ENCODE data around the gene TMEM169. TPM values are rescaled to one million over a fixed set of nuclear protein-coding genes. Genes with fewer than 3 reads are reported as not detected.

TMEM169 gene
- total RNA-seq, 1 donor from 2014 or later: 0.04 TPM

GRCh38 chr2:216107760-216108159 lies 26.0 kb downstream of the TMEM169 start:
- no peak for ATAC-seq

GRCh38 chr2:216108310-216108966 lies 26.7 kb downstream of the TMEM169 start:
- no peak for ATAC-seq

GRCh38 chr2:216108967-216109921 lies 27.5 kb downstream of the TMEM169 start, which contains the start of gene XRCC5:
XRCC5 (plus strand) TSS chr2:216109348; CDS start chr2:216109437, 89 bp downstream.
- peak; percentile 95 for ATAC-seq

GRCh38 chr2:216109962-216110614 lies 28.4 kb downstream of the TMEM169 start:
- no peak for ATAC-seq

GRCh38 chr2:216110620-216111019 lies 28.9 kb downstream of the TMEM169 start:
- ATAC-seq: no peak

- no peak for ATAC-seq
Observed at GRCh38 chr2:216111122-216111521, 29.4 kb downstream of the TMEM169 start.

- ATAC-seq: no peak
Observed at GRCh38 chr2:216112926-216113325, 31.2 kb downstream of the TMEM169 start.

- no peak for ATAC-seq
Observed at GRCh38 chr2:216113572-216113971, 31.9 kb downstream of the TMEM169 start.

GRCh38 chr2:216114382-216114713 lies 32.6 kb downstream of the TMEM169 start:
- no peak for ATAC-seq

- peak; percentile 98 for ATAC-seq
Observed at GRCh38 chr2:216114714-216115531, 33.2 kb downstream of the TMEM169 start.

- ATAC-seq: no peak
Observed at GRCh38 chr2:216116418-216116817, 34.7 kb downstream of the TMEM169 start.

GRCh38 chr2:216117561-216118340 lies 36.0 kb downstream of the TMEM169 start:
- ATAC-seq: no peak

- no peak for ATAC-seq
Observed at GRCh38 chr2:216118474-216118873, 36.8 kb downstream of the TMEM169 start.

- no peak for ATAC-seq
Observed at GRCh38 chr2:216119146-216119545, 37.4 kb downstream of the TMEM169 start.

GRCh38 chr2:216119986-216120385 lies 38.3 kb downstream of the TMEM169 start:
- no peak for ATAC-seq

GRCh38 chr2:216121255-216121654 lies 39.5 kb downstream of the TMEM169 start:
- ATAC-seq: no peak

- no peak for ATAC-seq
Observed at GRCh38 chr2:216126943-216127342, 45.2 kb downstream of the TMEM169 start.

- ATAC-seq: no peak
Observed at GRCh38 chr2:216130346-216130971, 48.7 kb downstream of the TMEM169 start.

- ATAC-seq: no peak
Observed at GRCh38 chr2:216131175-216131926, 49.6 kb downstream of the TMEM169 start.

- no peak for ATAC-seq
Observed at GRCh38 chr2:216132585-216132984, 50.9 kb downstream of the TMEM169 start.
